ENCODE results near the gene COPE. TPM values are rescaled to one million over a fixed set of nuclear protein-coding genes. Genes with fewer than 3 reads are reported as not detected.
"Not testable (repeated sequence)": the region's sequence is repeated elsewhere in the genome, so short reads cannot be mapped to it uniquely, and the experiment has no call there.

COPE gene
- total RNA-seq, 1 donor = 179 TPM

DNA sequence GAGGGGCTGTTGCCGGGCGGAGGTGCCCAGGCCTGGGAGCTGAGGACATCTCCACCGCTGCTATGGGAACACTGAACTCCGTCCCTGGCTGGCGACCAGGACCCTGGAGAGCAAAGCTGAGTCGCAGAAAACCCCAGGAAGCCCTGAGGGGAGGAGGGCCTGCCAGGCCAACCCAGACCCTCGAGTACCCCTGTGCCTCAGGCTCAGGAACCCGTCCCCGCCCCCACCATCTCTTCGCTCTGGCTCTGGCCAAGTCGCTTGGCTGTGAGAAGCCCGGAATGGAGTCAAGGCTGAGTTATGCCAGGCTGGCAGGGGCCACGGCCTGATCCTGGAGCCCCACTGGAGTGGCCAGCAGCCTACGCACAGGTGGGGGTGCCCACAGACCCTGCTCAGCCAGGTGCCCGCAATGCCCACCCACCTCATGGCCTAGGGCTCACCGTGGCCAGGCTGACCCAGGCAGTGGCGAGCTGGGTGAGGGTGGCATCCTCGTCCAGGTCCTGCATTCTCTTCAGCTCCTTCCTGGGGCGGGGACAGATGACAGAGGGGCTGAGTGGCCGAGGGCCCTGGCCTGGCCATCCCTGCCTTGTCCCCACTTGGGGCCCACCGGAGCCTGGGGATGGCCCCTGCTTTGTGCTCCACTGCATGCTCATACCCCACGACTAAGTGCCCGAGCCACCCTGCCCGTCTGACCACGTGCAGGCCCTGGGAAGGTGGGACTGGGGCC, 14.7 kb downstream of the COPE start:
- no peaks in the 10 kb centered on the region for H3K4me1 ChIP-seq (ENCODE audit: insufficient read depth, low read length)
- no peaks in the 10 kb centered on the region for H3K27me3 ChIP-seq (ENCODE audit: insufficient read depth, low read length)
- no peak overlapping the region for H3K4me3 ChIP-seq (ENCODE audit: insufficient read depth, low read length)
- no peaks in the 10 kb centered on the region for H3K79me2 ChIP-seq (ENCODE audit: insufficient read depth, low read length)
- peaks cover 12% of the 10 kb centered on the region for H4K20me1 ChIP-seq (ENCODE audit: insufficient read depth, low read length)
- DNase-seq (ENCODE audit: insufficient read length, low spot score, missing footprints) = peak; percentile 82
- H3K4me2 ChIP-seq (ENCODE audit: insufficient read depth, low read length) = no peak overlapping the region
- no peak for TF ChIP-seq CTCF (IDR thresholded peaks at IDR 0.05; ENCODE audit: extremely low read depth, low read depth, low read length)
- peaks cover 34% of the 10 kb centered on the region for H3K36me3 ChIP-seq (ENCODE audit: insufficient read depth, low read length)
- H3K27ac ChIP-seq (ENCODE audit: low read depth, low read length) = no peak overlapping the region
- H3K9me3 ChIP-seq (ENCODE audit: low read depth, low read length) = no peaks in the 10 kb centered on the region
- no peak overlapping the region for H2AFZ ChIP-seq (ENCODE audit: low read length)

DNA sequence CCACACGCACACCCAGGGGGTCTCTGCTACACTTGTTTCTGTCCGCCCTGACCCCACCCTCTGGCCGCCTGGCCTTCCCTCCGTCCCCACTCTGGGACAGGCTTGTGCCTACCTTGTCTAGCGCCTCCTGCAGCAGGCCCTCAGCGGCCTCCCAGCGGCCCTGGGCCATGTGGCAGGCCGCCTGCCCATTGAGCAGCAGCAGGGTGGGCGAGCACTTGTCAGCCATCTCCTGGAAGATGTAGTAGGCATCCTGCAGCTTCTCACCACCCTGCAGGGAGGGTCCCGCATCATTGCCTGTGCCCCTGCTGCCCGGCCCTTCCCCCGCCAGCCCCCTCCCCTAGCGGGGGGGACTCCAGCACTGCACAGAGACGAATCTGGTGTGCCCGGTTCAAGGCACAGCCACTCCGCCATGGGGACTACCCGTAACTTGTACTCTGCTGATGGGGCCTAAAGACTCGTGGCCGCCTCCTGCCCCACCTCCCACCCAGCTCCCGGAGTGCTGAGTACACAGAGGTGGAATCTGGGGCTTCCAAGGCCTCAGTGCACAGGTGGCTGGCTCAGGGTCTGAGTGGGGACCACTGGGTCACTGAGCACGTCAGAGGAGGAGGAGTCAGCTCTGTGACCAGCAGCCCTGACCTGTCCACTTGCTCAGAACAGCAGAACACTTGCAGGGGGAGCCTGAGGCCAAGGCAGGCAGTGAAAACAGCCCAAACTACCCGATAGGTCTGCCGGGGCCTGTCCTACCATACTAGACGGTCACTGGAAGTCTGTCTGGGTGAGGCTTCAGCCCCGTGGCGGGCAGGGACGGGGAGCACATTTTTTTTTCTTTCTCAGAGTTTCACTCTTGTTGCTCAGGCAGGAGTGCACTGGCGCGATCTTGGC, 15.8 kb downstream of the COPE start:
- Histone ChIP-seq H2AFZ (ENCODE audit: low read length) (no peak overlapping the region), H3K36me3 (ENCODE audit: insufficient read depth, low read length) (peaks cover 25% of the 10 kb centered on the region), H4K20me1 (ENCODE audit: insufficient read depth, low read length) (peaks cover 14% of the 10 kb centered on the region), H3K4me2 (ENCODE audit: insufficient read depth, low read length) (no peak overlapping the region), H3K4me3 (ENCODE audit: insufficient read depth, low read length) (no peak overlapping the region), H3K4me1 (ENCODE audit: insufficient read depth, low read length) (no peaks in the 10 kb centered on the region), H3K27ac (ENCODE audit: low read depth, low read length) (no peak overlapping the region), H3K27me3 (ENCODE audit: insufficient read depth, low read length) (no peaks in the 10 kb centered on the region), H3K9me3 (ENCODE audit: low read depth, low read length) (no peaks in the 10 kb centered on the region), H3K79me2 (ENCODE audit: insufficient read depth, low read length) (no peaks in the 10 kb centered on the region)
- no peak for TF ChIP-seq CTCF (IDR thresholded peaks at IDR 0.05; ENCODE audit: extremely low read depth, low read depth, low read length)
- DNase-seq (ENCODE audit: insufficient read length, low spot score, missing footprints) = peak; percentile 90

GRCh38 chr19:18902519-18902918, 16.7 kb downstream of the COPE start:
- peaks cover 21% of the 10 kb centered on the region for H3K36me3 ChIP-seq (ENCODE audit: insufficient read depth, low read length)
- H3K4me3 ChIP-seq (ENCODE audit: insufficient read depth, low read length); H3K27me3 ChIP-seq (ENCODE audit: insufficient read depth, low read length); H2AFZ ChIP-seq (ENCODE audit: low read length); H3K4me2 ChIP-seq (ENCODE audit: insufficient read depth, low read length); H3K4me1 ChIP-seq (ENCODE audit: insufficient read depth, low read length); H3K9me3 ChIP-seq (ENCODE audit: low read depth, low read length); H3K27ac ChIP-seq (ENCODE audit: low read depth, low read length); DNase-seq (ENCODE audit: insufficient read length, low spot score, missing footprints); H3K79me2 ChIP-seq (ENCODE audit: insufficient read depth, low read length): not testable (repeated sequence)
- H4K20me1 ChIP-seq (ENCODE audit: insufficient read depth, low read length) = peaks cover 11% of the 10 kb centered on the region

GRCh38 chr19:18901491-18901890, 17.7 kb downstream of the COPE start:
- no peak overlapping the region for H2AFZ ChIP-seq (ENCODE audit: low read length)
- no peak overlapping the region for H3K4me3 ChIP-seq (ENCODE audit: insufficient read depth, low read length)
- H3K9me3 ChIP-seq (ENCODE audit: low read depth, low read length) = no peaks in the 10 kb centered on the region
- H3K27ac ChIP-seq (ENCODE audit: low read depth, low read length) = no peak overlapping the region
- no peaks in the 10 kb centered on the region for H3K4me1 ChIP-seq (ENCODE audit: insufficient read depth, low read length)
- H4K20me1 ChIP-seq (ENCODE audit: insufficient read depth, low read length) = peaks cover 7% of the 10 kb centered on the region
- no peak for DNase-seq (ENCODE audit: insufficient read length, low spot score, missing footprints)
- H3K36me3 ChIP-seq (ENCODE audit: insufficient read depth, low read length) = peaks cover 18% of the 10 kb centered on the region
- no peaks in the 10 kb centered on the region for H3K79me2 ChIP-seq (ENCODE audit: insufficient read depth, low read length)
- H3K27me3 ChIP-seq (ENCODE audit: insufficient read depth, low read length) = no peaks in the 10 kb centered on the region
- no peak for TF ChIP-seq CTCF (IDR thresholded peaks at IDR 0.05; ENCODE audit: extremely low read depth, low read depth, low read length)
- no peak overlapping the region for H3K4me2 ChIP-seq (ENCODE audit: insufficient read depth, low read length)

All from osteoblast (primary cell).